CD4-positive, alpha-beta T cell treated with Interleukin-4 for 4 hours (primary cell): Measurements from ENCODE around the gene GGTA1.
"Not testable (repeated sequence)": the region's sequence is repeated elsewhere in the genome, so short reads cannot be mapped to it uniquely, and the experiment has no call there.

Experiments
- DNase-seq: peaks from one replicate; pipeline ENCODE4 v3.0.0-alpha.2; 2020

The GGTA1 gene

DNA sequence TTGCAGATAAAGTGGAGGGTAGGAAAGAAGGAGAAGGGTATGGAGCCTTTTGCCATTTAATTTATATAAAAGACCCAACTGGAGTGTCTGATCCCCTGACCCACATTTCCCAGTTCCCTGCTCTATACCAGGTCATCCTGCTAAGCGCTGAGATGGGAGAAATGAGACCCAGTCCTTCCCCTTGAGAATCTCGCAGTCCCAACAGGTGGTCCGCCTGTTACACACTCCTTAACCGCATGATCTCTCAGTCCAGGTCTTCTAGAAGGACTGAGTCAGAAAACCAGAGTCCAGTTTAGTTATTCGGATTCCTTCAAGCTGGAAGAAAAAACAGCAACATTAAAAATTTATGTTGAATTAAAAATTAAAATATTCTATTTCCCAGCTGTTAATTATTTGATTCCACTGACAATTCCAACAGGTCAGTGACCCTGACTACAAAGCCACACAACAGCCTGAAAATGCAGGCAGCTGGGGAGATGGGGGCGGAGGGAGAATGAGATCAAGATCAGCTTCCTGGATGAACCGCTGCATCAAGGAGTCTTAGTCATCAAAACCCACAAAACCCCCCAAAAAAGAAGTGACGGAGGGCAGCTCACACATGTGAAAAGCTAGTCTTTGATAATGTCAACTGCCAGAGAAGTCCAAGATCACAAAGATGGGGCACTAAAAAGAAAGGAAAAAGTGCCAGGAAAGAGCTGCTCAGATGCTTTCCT, 44.0 kb downstream of the GGTA1 start:
- no peak for DNase-seq

DNA sequence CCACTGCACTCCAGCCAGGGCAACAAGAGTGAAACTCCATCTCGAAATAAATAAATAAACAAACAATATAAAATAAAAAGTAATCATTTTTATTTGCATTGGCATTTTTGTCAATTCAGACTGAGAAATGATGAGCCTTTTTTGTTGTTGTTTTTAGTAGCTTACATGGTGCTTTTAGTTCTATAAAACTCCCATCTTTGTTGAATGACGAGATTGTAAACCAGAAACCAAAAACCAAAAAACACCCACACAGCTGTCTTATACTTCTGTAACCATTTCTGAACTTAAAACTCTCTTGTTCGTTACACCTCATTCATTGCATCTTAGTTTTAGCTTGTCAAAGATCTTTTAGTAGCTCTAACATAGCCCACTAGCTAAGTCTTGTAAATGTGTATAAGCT, 44.7 kb downstream of the GGTA1 start:
- DNase-seq = no peak

DNA sequence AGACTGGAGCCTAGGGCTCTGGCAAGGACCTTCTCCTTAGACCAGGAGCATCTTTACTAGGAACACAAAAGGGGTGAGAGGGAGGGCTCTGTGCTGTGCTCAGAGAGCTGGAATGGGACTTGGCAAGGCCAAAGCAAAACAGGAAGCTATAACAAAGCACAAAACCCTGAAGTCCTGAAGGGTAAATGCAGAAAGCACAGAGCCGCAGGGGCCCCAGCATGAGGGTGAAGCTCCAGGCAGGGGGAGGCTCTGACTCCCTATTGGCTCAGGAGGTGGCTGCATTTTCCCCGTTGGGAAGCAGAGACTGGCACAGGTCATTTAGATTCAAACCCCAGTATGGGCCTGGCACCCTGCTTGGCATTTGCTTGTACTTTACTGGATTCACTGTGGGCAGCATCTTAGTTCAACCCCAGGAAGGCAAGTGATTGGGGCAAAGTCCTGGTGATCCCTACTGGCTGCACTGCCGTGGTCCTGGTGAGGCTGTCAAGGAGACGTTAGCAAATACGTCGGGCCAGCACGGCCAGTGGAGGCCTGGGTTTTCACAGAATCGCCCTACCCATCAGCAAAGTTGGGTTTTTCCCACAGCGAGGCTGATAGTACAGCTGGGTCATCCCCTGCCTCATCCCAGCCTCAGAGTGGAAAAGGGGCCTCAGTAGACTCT, 46.3 kb downstream of the GGTA1 start:
- no peak for DNase-seq

GRCh38 chr9:121452085-121452484, 47.6 kb downstream of the GGTA1 start:
- no peak for DNase-seq

GRCh38 chr9:121451586-121451985, 48.1 kb downstream of the GGTA1 start:
- no peak for DNase-seq

- no peak for DNase-seq
Observed at GRCh38 chr9:121450241-121450640, 49.4 kb downstream of the GGTA1 start.

GRCh38 chr9:121449786-121450185, 49.9 kb downstream of the GGTA1 start:
- no peak for DNase-seq

GRCh38 chr9:121447321-121447834, 52.3 kb downstream of the GGTA1 start:
- no peak for DNase-seq

GRCh38 chr9:121445986-121446385, 53.7 kb downstream of the GGTA1 start:
- DNase-seq = no peak

DNA sequence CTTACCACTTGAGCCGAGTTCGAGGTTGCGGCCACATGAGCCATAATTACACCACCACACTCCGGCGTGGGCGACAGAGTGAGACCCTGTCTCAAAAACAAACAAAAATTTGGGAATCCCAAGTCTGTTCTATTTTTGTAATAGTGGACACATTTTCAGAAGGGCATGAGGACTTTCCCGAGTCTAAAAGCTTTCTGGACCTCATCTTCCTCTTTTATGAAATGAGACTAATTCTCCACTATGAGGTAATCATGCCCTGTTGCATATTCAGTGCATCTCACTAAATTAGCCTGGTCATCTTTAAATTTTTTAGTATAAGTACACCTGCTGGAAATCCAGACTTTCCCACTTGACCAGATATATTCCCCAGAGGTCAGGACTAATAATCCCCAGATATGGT, 55.7 kb downstream of the GGTA1 start:
- no peak for DNase-seq

- no peak for DNase-seq
Observed at GRCh38 chr9:121441165-121441564, 58.5 kb downstream of the GGTA1 start.

- DNase-seq = no peak
Observed at GRCh38 chr9:121439711-121440664, 59.7 kb downstream of the GGTA1 start.

- DNase-seq = no peak
Observed at GRCh38 chr9:121439016-121439415, 60.6 kb downstream of the GGTA1 start.

DNA sequence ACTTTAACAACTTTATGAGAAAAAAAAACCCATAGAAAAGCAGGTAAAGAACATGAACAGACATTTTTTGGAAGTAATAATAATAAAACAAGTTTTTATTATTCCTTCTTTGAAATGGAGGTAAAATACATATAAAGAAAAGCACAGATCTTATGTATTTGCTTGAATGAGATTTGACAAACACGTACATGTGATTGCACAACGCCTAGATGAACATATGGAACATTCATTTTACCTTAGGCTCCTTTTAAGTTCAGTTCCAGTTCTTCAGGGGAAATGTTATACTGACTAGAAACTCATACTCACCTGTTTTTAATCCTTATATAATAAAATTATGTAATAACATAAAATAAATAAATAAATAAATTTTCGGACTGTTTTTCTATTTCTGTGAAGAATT, 61.8 kb downstream of the GGTA1 start:
- no peak for DNase-seq

DNA sequence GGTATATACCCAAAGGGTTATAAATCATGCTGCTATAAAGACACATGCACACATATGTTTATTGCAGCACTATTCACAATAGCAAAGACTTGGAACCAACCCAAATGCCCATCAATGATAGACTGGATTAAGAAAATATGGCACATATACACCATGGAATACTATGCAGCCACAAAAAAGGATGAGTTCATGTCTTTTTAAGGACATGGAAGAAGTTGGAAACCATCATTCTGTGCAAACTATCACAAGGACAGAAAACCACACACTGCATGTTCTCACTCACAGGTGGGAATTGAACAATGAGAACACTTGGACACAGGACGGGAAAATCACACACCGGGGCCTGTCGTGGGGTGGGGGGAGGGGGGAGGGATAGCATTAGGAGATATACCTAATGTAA, 62.6 kb downstream of the GGTA1 start:
- not testable (repeated sequence) for DNase-seq

- no peak for DNase-seq
Observed at GRCh38 chr9:121434969-121435368, 64.7 kb downstream of the GGTA1 start.

DNA sequence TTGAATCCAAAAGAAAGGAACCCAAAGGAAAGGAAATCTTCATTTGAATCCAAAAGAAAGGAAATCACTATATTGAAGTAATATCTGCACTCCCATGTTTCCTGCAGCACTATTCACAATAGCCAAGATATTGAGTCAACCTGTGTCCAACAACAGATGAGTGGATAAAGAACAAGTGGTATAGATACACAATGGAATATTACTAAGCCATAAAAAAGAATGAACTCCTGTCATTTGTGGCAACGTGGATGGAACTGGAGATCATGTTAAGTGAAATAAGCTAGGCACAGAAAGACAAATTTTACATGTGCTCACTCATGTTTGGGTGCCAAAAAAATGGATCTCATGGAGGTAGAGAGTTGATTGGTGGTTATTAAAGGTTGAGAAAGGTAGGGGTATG, 71.7 kb downstream of the GGTA1 start:
- DNase-seq = no peak

GRCh38 chr9:121424024-121424432, 75.6 kb downstream of the GGTA1 start:
- DNase-seq = no peak

DNA sequence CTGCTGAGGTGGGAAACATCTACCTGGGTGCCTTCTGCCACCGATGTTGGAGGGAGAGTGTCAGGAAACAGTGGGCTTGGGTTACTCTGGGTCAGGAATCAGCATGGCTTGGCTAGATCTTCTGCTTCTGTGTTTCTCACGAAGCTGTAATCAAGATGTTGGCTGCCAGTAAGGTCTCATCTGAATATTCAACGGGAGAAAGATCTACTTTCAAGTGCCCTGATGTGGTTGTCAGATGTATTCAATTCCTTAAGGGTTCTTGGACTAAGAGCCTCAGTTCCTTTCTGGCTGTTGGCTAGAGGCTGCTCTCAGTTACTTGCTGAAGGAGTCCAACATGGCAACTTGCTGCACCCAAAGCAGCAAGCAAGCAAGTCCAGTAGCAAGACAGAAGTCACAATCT, 87.7 kb downstream of the GGTA1 start:
- no peak for DNase-seq

- DNase-seq = no peak
Observed at GRCh38 chr9:121405899-121406298, 93.7 kb downstream of the GGTA1 start.
